HL-60/S4 (cell line): ENCODE measurements around the gene EME1.
"Not testable (repeated sequence)": the region's sequence is repeated elsewhere in the genome, so short reads cannot be mapped to it uniquely, and the experiment has no call there.

Source experiments
- in situ Hi-C: fragments of 300-500 bp; cut with MboI; formaldehyde crosslinking; loops from 2 replicates; pipeline ENCODE4 v1.14.3; 2022; ENCODE audit warnings: low sequenced_read_pairs

EME1 gene

GRCh38 chr17:50423553-50424159 lies 50.6 kb downstream of the EME1 start:
- in situ Hi-C loops, result no loop called here

- in situ Hi-C loops, result no loop called here
Measured at GRCh38 chr17:50424246-50424995, 51.4 kb downstream of the EME1 start.

- in situ Hi-C loops, result no loop called here
Measured at GRCh38 chr17:50424996-50425681, 52.1 kb downstream of the EME1 start.

GRCh38 chr17:50425682-50426471 lies 52.8 kb downstream of the EME1 start, which contains the start of gene ACSF2:
Gene ACSF2 (plus strand): TSS chr17:50426218. CDS start chr17:50426262, 44 bp downstream.
- in situ Hi-C loops, result no loop called here

- in situ Hi-C loops, result no loop called here
Measured at GRCh38 chr17:50426472-50426782, 53.4 kb downstream of the EME1 start.

- in situ Hi-C loops, result no loop called here
Measured at GRCh38 chr17:50426814-50427787, 54.1 kb downstream of the EME1 start.

GRCh38 chr17:50428126-50428525 lies 55.1 kb downstream of the EME1 start:
- in situ Hi-C loops, result not testable (repeated sequence)

GRCh38 chr17:50428831-50429424 lies 55.9 kb downstream of the EME1 start:
- in situ Hi-C loops, result no loop called here

- in situ Hi-C loops, result no loop called here
Measured at GRCh38 chr17:50429793-50430192, 56.8 kb downstream of the EME1 start.
